ELF-1 (cell line): Measurements from ENCODE around the gene CCDC117.

Experiments
- DNase-seq: peaks from one replicate; pipeline ENCODE4 v3.0.0-alpha.2; 2016; ENCODE audit warnings: low read depth, low spot score

The CCDC117 gene

GRCh38 chr22:28769394-28770085, 3.0 kb upstream of the CCDC117 start:
- DNase-seq = no peak

- no peak for DNase-seq
Observed at GRCh38 chr22:28771195-28771791, 1.2 kb upstream of the CCDC117 start.

GRCh38 chr22:28773461-28773867, 969 bp downstream of the CCDC117 start:
- DNase-seq = no peak

- DNase-seq = no peak
Observed at GRCh38 chr22:28774378-28774777, 1.9 kb downstream of the CCDC117 start.

GRCh38 chr22:28779833-28780232, 7.3 kb downstream of the CCDC117 start:
- no peak for DNase-seq

- DNase-seq = no peak
Observed at GRCh38 chr22:28780296-28780695, 7.8 kb downstream of the CCDC117 start.

GRCh38 chr22:28783786-28784671, 11.5 kb downstream of the CCDC117 start:
- DNase-seq = no peak

- no peak for DNase-seq
Observed at GRCh38 chr22:28788601-28789000, 16.1 kb downstream of the CCDC117 start.

- no peak for DNase-seq
Observed at GRCh38 chr22:28791124-28791523, 18.6 kb downstream of the CCDC117 start.

- DNase-seq = no peak
Observed at GRCh38 chr22:28791841-28792490, 19.5 kb downstream of the CCDC117 start.

- no peak for DNase-seq
Observed at GRCh38 chr22:28792491-28793383, 20.2 kb downstream of the CCDC117 start.

- no peak for DNase-seq
Observed at GRCh38 chr22:28793976-28794584, 21.6 kb downstream of the CCDC117 start.

GRCh38 chr22:28795071-28795693, 22.7 kb downstream of the CCDC117 start:
- no peak for DNase-seq

GRCh38 chr22:28795932-28796856, 23.7 kb downstream of the CCDC117 start:
- DNase-seq = no peak

- DNase-seq = peak; percentile 54
Observed at GRCh38 chr22:28798810-28799605, 26.5 kb downstream of the CCDC117 start.

- peak; percentile 57 for DNase-seq
Observed at GRCh38 chr22:28799606-28800307, 27.3 kb downstream of the CCDC117 start.

- DNase-seq = peak; percentile 95
Observed at GRCh38 chr22:28800308-28801041, 28.0 kb downstream of the CCDC117 start, which contains the start of gene XBP1. Gene XBP1, minus strand, starts transcription at chr22:28800569.
